ENCODE data around the gene CDH11. TPM values are rescaled to one million over a fixed set of nuclear protein-coding genes. Genes with fewer than 3 reads are reported as not detected.

Gene CDH11
- polyA plus RNA-seq, 1 donor (not counting 4 experiments of a cell fraction or from before 2014, with no cell fraction given): 36.8 TPM

GRCh38 chr16:64982581-64982980 is 139.3 kb downstream of the CDH11 start:
- Histone ChIP-seq H3K4me3 (ENCODE audit: control insufficient read depth in 2 of 3, extremely low read depth in 1 of 3, insufficient read depth in 2 of 3, low read depth in 1 of 3, low read length in 3 of 3) (no peak overlapping the region), H3K9me1 (ENCODE audit: control insufficient read depth, extremely low read depth, insufficient read depth, low read length) (peaks cover 2% of the 10 kb centered on the region), H3K9ac (ENCODE audit: control insufficient read depth, extremely low read depth, insufficient read depth, low read length) (no peak overlapping the region), H3K36me3 (ENCODE audit: control insufficient read depth in 2 of 2, extremely low read depth in 1 of 2, insufficient read depth in 2 of 2, low read length in 2 of 2) (no peaks in the 10 kb centered on the region), H2AFZ (ENCODE audit: control insufficient read depth, low read length) (no peak overlapping the region), H3K9me3 (ENCODE audit: control insufficient read depth, low read depth, low read length) (no peaks in the 10 kb centered on the region), H3K4me1 (ENCODE audit: control insufficient read depth, extremely low read depth, insufficient read depth, low read length) (no peaks in the 10 kb centered on the region), H3K79me2 (ENCODE audit: control insufficient read depth, insufficient read depth, low read length) (no peaks in the 10 kb centered on the region), H3K4me2 (ENCODE audit: control insufficient read depth, extremely low read depth, insufficient read depth, low read depth, low read length) (no peak overlapping the region), H4K20me1 (ENCODE audit: control insufficient read depth, extremely low read depth, insufficient read depth, low read length) (no peaks in the 10 kb centered on the region), H3K27me3 (ENCODE audit: control insufficient read depth, extremely low read depth, insufficient read depth, low read length) (no peaks in the 10 kb centered on the region), H3K27ac (ENCODE audit: control insufficient read depth, insufficient read depth, low read length) (no peak overlapping the region)
- dilution Hi-C loops (cut with MboI; ENCODE audit: extremely low pct_ligation_motif_present, low sequenced_read_pairs): no loop called here
- FAIRE-seq (no peak), DNase-seq (ENCODE audit: low read depth, low spot score) (no peak)
- TF ChIP-seq EZH2 (IDR thresholded peaks at IDR 0.05; ENCODE audit: low read length) (no peak), CTCF (optimal IDR thresholded peaks at IDR 0.05 in 1 of 3, IDR thresholded peaks at IDR 0.05 in 1 of 3, conservative IDR thresholded peaks at IDR 0.05 in 1 of 3; ENCODE audit: extremely low read depth in 1 of 3, insufficient read depth in 2 of 3, low read length in 3 of 3) (no peak)

- Histone ChIP-seq H3K4me2 (ENCODE audit: control insufficient read depth, extremely low read depth, insufficient read depth, low read depth, low read length) (no peak overlapping the region), H3K9me1 (ENCODE audit: control insufficient read depth, extremely low read depth, insufficient read depth, low read length) (peaks cover 2% of the 10 kb centered on the region), H3K79me2 (ENCODE audit: control insufficient read depth, insufficient read depth, low read length) (no peaks in the 10 kb centered on the region), H4K20me1 (ENCODE audit: control insufficient read depth, extremely low read depth, insufficient read depth, low read length) (no peaks in the 10 kb centered on the region), H3K27ac (ENCODE audit: control insufficient read depth, insufficient read depth, low read length) (no peak overlapping the region), H3K4me3 (ENCODE audit: control insufficient read depth in 2 of 3, extremely low read depth in 1 of 3, insufficient read depth in 2 of 3, low read depth in 1 of 3, low read length in 3 of 3) (no peak overlapping the region), H3K36me3 (ENCODE audit: control insufficient read depth in 2 of 2, extremely low read depth in 1 of 2, insufficient read depth in 2 of 2, low read length in 2 of 2) (no peaks in the 10 kb centered on the region), H3K9ac (ENCODE audit: control insufficient read depth, extremely low read depth, insufficient read depth, low read length) (no peak overlapping the region), H3K9me3 (ENCODE audit: control insufficient read depth, low read depth, low read length) (no peaks in the 10 kb centered on the region), H3K27me3 (ENCODE audit: control insufficient read depth, extremely low read depth, insufficient read depth, low read length) (no peaks in the 10 kb centered on the region), H2AFZ (ENCODE audit: control insufficient read depth, low read length) (no peak overlapping the region), H3K4me1 (ENCODE audit: control insufficient read depth, extremely low read depth, insufficient read depth, low read length) (no peaks in the 10 kb centered on the region)
- FAIRE-seq (no peak), DNase-seq (ENCODE audit: low read depth, low spot score) (no peak)
- no peak for TF ChIP-seq EZH2 (IDR thresholded peaks at IDR 0.05; ENCODE audit: low read length)
- TF ChIP-seq CTCF (optimal IDR thresholded peaks at IDR 0.05 in 1 of 3, IDR thresholded peaks at IDR 0.05 in 1 of 3, conservative IDR thresholded peaks at IDR 0.05 in 1 of 3; ENCODE audit: extremely low read depth in 1 of 3, insufficient read depth in 2 of 3, low read length in 3 of 3): no peak
- dilution Hi-C loops (cut with MboI; ENCODE audit: extremely low pct_ligation_motif_present, low sequenced_read_pairs): no loop called here
Measured at GRCh38 chr16:64981568-64982281, 140.1 kb downstream of the CDH11 start.
